ENCODE results near the gene FBN3. TPM values are rescaled to one million over a fixed set of nuclear protein-coding genes. Genes with fewer than 3 reads are reported as not detected.

The FBN3 gene
- total RNA-seq, 1 donor = not detected

DNA sequence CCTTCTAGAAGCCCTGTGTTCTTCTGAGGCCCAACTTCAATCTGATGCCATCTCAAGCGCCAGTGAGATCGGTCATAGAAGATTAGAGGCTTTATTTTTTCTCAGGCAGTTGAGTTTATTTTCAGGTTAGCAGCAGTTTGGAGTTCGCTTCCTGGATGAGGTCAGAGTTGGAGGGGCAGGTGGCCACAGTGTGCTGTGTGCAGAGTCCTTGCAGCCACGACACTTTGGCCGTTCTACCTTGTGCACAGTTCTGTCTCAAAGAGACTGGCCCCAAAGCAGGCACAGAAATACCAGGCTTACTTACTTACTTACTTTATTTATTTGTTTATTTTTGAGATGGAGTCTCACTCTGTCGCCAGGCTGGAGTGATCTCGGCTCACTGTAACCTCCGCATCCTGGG, 128.0 kb downstream of the FBN3 start:
- H3K27me3 ChIP-seq (ENCODE audit: insufficient read depth, low read length) = no peaks in the 10 kb centered on the region
- no peaks in the 10 kb centered on the region for H3K9me3 ChIP-seq (ENCODE audit: low read depth, low read length)
- no peaks in the 10 kb centered on the region for H3K4me1 ChIP-seq (ENCODE audit: insufficient read depth, low read length)
- H3K4me3 ChIP-seq (ENCODE audit: low read length) = no peak overlapping the region

DNA sequence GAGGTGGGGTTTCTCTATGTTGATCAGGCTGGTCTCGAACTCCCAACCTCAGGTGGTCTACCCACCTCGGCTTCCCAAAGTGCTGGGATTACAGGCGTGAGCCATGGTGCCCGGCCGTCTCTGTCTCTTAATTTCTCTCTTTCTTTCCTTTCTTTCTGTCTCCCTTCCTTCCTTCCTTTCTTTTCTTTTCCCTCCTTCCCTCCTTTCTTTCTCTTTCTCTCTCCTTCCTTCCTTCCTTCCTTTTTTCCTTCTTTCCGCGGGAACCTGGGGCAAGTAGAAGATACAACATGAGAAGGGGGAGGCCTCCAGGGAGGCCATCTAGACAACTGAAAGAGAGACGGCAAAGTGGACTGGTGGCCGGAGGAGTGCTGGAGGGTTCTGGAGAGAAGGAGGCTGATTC, 128.7 kb downstream of the FBN3 start:
- Histone ChIP-seq H3K9me3 (ENCODE audit: low read depth, low read length) (no peaks in the 10 kb centered on the region), H3K4me1 (ENCODE audit: insufficient read depth, low read length) (no peaks in the 10 kb centered on the region), H3K4me3 (ENCODE audit: low read length) (no peak overlapping the region), H3K27me3 (ENCODE audit: insufficient read depth, low read length) (no peaks in the 10 kb centered on the region)

DNA sequence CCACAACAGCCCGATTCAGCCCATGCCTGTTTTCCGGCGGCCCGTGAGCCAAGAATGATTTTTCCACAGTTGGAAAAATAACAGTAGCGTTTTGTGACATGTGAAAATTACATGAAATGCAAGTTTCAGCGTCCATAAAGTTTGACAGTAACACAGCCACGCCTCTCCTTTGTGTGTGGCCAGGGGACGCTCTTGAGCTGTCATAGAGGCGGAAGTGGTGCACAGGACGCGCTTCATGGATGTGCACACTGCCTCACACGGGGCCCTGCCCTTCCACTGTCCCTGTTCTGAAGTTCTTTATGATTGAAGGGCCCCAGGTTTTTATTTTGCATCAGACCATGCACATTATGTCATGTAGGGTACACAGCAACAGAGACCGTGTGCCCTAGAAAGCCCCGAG, 131.6 kb downstream of the FBN3 start:
- Histone ChIP-seq H3K27me3 (ENCODE audit: insufficient read depth, low read length) (no peaks in the 10 kb centered on the region), H3K4me1 (ENCODE audit: insufficient read depth, low read length) (no peaks in the 10 kb centered on the region), H3K9me3 (ENCODE audit: low read depth, low read length) (no peaks in the 10 kb centered on the region), H3K4me3 (ENCODE audit: low read length) (no peak overlapping the region)

Other genes starting within 250 kb of the FBN3 start
- gene MAP2K7, start 245.7 kb downstream of the FBN3 start, total RNA-seq = 23.2 TPM
- 0.10 TPM for gene TGFBR3L, start 234.8 kb downstream of the FBN3 start, total RNA-seq
- gene SNAPC2, start 229.3 kb downstream of the FBN3 start, total RNA-seq = 8.6 TPM
- not detected for gene CTXN1, start 223.5 kb downstream of the FBN3 start, total RNA-seq
- 34.2 TPM for gene TIMM44, start 205.9 kb downstream of the FBN3 start, total RNA-seq
- 9.2 TPM for gene ELAVL1, start 144.0 kb downstream of the FBN3 start, total RNA-seq
- gene CCL25, start 96.8 kb downstream of the FBN3 start, total RNA-seq = not detected
- gene CERS4, start 59.8 kb upstream of the FBN3 start, total RNA-seq = 13.1 TPM
- gene CD320, start 158.8 kb upstream of the FBN3 start, total RNA-seq = 14.6 TPM
- gene NDUFA7, start 171.8 kb upstream of the FBN3 start, total RNA-seq = 15.3 TPM
- gene RPS28, start 171.9 kb upstream of the FBN3 start, total RNA-seq = 352 TPM
- gene KANK3, start 193.7 kb upstream of the FBN3 start, total RNA-seq = 0.42 TPM
- not detected for gene ANGPTL4, start 214.6 kb upstream of the FBN3 start, total RNA-seq
- 24.3 TPM for gene RAB11B, start 240.8 kb upstream of the FBN3 start, total RNA-seq

Measured in mononuclear cell (primary cell).